Stimulated activated CD4-positive, alpha-beta T cell treated with anti-CD3 and anti-CD28 coated beads, Interleukin-15, amount 100 ng/mL, for 1 hour (primary cell): Measurements from ENCODE around the gene KIF22.
"Not testable (repeated sequence)": the region's sequence is repeated elsewhere in the genome, so short reads cannot be mapped to it uniquely, and the experiment has no call there.

Source experiments
- DNase-seq, 2 donors: peaks; one replicate each; pipeline ENCODE4 v3.0.0-alpha.2; 2020; ENCODE audit warnings: low read depth in 1 of 2, low spot score in 1 of 2

KIF22 gene

DNA sequence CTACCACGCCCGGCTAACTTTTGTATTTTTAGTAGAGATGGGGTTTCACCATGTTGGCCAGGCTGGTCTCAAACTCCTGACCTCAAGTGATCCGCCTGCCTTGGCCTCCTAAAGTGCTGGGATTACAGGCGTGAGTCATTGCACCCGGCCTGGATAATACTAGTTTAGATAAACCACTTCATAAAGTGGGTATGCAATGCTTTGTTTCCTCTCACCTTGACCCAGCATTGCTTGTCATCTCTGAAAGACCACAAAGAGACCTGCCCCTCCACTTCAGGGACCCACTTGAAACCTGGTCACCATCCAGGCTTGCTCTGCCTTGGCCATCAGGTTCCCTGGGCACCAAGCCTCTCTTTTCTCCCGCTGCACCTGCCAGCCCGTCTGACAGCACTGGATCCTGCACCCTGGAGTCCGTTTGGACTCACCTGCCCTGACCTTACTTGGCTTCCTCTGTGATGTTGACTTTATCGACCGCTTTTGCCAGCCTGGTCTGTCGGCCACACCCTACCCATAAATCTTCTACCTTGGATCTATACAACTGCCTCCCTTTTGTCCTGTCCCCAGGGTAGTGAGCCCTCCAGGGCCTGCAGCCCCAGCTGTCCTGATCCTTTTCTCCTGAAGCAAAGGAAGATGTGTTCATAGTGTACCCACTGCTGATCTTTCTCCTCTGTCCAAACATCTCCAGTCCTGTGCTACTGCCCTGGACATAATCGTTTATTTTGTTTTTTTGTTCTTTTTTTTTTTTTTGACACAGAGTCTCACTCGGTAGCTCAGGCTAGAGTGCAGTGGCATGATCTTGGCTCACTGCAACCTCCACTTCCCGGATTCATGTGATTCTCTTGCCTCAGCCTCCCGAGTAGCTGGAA is 25.2 kb upstream of the KIF22 start:
- DNase-seq: no peak

- DNase-seq: no peak
Measured at GRCh38 chr16:29766571-29766970, 24.0 kb upstream of the KIF22 start.

DNA sequence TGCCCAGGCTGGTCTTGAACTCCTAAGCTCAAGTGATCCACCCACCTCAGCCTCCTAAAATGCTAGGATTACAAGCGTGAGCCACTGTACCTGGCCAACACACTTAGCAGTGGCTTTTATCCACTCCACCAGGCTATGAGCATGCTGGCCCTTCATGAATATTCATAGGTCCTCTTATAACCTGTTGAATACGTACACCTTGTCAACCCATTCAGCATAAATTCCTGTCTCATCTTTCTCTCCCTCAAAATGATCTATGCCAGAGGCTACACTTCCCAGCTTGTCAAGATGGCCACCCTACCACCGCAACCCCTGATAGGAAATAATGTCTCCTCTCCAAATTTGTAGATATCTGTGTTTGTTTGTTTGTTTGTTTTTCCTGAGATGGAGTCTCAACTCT is 23.5 kb upstream of the KIF22 start:
- no peak for DNase-seq

DNA sequence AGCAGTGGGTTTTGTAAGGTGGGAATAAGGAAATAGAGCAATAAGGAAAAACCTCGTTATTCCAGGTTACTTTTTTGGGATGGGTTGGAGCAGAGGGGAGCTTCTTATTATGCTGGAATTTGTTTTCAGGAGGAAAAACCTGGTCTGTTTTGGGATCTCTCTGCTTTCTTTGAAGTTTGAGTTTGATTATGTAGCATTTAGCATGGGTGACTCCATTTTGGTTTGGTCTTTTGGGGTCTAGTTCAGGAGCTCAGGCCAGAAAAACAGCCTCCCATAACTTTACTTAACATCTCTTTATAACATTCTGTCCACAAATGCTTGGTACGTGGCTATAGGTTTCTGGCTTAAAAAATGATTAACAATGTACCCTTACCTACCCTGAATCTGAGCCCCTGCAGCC is 21.0 kb upstream of the KIF22 start:
- no peak for DNase-seq

GRCh38 chr16:29770250-29770929 is 20.2 kb upstream of the KIF22 start:
- no peak for DNase-seq

DNA sequence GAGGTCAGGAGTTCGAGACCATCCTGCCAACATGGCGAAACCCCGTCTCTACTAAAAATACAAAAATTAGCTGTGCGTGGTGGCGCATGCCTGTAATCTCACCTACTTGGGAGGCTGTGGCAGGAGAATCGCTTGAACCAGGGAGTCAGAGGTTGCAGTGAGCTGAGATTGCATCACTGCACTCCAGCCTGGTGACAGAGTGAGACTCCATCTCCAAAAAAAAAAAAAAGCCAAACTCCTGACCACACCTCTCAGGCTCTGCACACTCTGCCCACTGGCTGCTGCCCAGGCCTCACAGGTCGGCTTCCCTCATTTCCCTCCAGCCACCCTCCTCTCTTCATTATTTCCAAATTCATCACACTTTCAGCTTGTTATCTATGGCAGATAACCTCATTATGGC is 18.2 kb upstream of the KIF22 start:
- not testable (repeated sequence) for DNase-seq

GRCh38 chr16:29774730-29775129 is 15.8 kb upstream of the KIF22 start:
- no peak for DNase-seq

- no peak for DNase-seq
Measured at GRCh38 chr16:29775742-29776408, 14.7 kb upstream of the KIF22 start.

- DNase-seq: no peak
Measured at GRCh38 chr16:29777576-29778350, 12.8 kb upstream of the KIF22 start, which contains the start of gene ZG16. TSS of gene ZG16 (plus strand) at chr16:29778256. CDS start at chr16:29779267, 1,011 bp downstream.

DNA sequence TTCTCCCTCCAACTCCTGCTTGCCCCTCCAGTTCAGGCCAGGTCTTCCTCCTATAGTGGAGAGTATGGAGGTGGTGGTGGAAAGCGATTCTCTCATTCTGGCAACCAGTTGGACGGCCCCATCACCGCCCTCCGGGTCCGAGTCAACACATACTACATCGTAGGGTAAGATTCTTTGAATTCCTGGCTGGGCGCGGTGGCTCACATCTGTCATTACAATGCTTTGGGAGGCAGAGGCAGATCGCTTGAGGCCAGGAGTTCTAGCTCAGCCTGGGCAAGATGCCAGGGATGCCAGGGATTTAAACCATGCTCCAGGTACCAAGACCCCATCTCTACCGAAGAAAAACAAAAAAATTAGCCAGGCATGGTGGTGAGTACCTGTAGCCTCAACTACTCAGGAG is 11.1 kb upstream of the KIF22 start:
- DNase-seq: no peak

GRCh38 chr16:29783094-29783953 is 7.2 kb upstream of the KIF22 start:
- DNase-seq: not testable (repeated sequence)

GRCh38 chr16:29784157-29784556 is 6.4 kb upstream of the KIF22 start:
- DNase-seq: no peak

DNA sequence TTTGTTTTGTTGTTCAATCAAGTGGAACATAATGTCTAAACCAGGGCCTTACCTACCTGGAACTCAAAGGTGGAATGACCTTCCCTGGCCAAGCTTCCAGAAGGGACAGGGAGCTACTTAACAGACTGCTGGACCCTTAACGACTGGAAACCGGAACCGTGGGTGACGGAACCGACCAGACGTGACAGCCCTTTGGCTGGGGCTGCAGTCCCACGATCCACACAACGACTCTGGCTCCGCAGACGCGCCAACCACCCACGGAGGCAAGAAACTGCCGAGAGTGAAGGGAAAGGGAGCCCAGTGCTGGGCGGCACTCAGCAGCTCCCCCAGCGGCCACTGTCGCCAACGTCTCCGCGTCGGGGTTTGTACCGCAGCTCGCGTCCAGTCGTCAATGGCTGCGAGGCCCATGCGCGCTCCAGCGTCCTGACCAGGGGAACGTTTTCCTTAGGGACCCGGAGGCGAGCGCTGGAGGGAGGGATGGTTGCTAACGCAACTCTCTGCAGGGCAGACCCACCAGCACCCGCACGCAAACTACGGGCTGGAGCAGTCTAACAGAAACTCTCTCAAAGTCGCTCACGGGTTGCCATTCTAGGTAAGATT is 5.5 kb upstream of the KIF22 start:
- DNase-seq: peak; percentile 59 to 65

DNA sequence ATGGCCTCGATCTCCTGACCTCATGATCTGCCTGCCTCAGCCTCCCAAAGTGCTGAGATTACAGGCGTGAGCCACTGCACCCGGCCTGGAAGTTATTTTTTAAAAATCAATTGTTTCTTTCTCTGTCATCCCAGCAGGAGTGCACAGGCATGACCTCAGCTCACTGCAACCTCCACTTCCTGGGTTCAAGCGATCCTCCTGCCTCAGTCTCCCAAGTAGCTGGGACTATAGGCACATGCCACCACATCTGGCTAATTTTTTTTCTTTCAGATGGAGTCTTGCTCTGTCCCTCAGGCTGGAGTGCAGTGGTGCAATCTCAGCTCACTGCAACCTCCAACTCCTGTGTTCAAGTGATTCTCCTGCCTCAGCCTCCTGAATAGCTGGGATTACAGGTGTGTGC is 3.4 kb upstream of the KIF22 start:
- not testable (repeated sequence) for DNase-seq

DNA sequence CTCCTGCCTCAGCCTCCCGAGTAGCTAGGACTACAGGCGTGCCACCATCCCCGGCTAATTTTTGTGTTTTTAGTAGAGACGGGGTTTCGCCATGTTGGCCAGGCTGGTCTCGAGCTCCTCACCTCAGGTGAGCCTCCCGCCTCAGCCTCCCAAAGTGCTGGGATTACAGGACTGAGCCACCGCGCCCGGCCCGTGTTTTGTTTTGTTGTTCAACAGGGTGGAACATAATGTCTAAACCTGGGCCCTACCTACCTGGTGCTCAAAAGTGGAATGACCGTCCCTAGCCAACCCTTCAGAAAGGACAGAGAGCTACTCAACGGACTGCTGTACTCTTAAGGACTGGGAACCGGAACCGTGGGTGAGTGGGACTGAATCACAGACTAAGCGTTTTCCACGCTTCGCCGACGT is 772 bp upstream of the KIF22 start:
- no peak for DNase-seq

DNA sequence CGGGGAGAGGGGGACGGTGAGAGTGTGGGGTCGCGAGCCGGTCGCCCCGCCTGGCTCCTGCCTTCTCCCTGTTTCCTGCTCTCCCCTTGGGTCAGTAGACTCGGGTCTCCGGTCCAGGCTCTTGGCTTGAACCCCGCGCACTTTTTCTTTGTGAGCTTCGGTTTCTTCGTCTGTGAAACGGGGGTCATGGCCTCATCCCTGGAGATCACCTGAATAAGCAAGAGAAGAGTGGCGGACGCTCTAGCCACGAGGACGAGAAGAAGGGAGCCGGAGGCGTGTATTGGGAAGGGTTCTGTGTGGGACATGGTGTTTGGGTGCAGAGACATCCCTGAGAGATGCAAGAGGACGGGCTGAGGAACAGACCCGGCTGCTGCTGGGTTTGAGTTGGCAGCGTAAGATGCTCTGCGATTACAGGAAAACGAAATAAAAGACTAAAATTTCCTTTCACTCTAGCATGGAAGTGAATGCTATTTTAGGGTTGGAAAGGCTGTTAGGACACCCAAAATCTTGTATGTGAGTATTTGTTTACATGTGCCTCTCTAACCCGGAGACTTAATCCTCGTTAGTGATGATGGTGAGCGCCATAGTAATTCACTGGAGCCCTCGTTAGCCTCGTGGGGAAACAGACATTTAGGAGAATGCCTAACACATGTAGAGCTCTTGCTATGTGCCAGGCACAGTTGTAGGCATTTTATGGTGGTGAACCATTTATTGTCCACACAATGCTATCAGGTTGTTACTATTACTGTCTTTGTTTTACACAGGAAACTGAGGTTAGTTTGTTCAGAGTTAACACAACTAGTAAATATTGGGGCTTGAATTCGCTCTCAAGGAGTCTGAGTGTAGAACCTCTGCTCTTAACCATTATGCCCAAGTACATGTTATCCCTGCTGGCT is 646 bp downstream of the KIF22 start:
- DNase-seq: no peak

DNA sequence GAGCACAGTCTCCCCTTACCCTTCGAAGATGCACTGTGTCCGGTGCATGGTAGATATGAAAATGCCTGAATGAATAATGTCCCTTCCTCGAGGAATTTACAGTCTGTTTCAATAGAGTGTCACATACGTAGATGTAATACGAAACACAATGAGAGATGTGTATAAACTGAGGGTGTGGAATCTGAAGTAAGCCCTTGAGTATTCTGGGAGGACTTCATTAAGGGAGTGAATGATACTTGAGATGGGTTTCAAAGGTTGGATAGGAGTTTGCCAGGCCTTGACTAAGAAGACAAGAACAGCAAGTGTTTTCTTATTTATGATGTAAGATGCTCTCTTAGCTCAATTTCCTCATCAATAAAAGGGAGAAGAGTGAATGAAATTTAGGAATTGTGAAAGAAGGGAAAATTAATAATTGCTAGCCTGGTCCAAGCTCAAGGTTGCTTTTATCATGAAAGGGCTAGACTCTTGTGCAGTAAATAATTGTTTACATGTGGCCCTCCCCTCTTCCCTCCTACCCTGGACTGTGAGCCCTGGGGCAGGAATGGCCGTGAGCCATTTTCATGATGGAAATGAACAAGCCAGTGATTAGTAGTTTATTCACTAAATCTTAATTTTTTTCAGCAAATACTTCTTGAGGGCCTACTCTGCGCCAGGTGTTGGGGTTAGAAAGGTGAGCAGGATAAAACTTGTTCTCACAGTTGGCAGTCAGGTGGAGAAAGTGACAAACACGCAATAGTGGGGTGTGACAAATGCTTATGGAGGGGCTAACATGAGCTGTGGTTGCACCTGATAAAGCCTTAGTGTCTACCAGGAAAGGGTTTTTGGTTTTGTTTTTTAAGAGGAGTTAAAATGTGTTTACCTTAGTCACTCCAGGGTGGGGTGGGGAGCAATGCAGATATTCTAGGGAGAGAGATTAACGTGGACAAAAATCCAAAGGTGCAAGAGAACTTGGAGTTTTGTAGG is 1.6 kb downstream of the KIF22 start:
- DNase-seq: no peak

- not testable (repeated sequence) for DNase-seq
Measured at GRCh38 chr16:29793153-29793552, 2.6 kb downstream of the KIF22 start.
